DOHH2 (cell line): Measurements from ENCODE around the gene ZNF654.

Experiments
- CTCF ChIP-seq: fragments of 200-600 bp; sonication (generic); IDR thresholded peaks from one replicate; pipeline ENCODE4 v1.5.1; 2014; ENCODE audit warnings: antibody characterized with exemption, mild to moderate bottlenecking, low read depth, low read length; ENCODE audit not compliant: poor library complexity, severe bottlenecking
- EZH2phosphoT487 ChIP-seq: fragments of 200-600 bp; sonication (generic); IDR thresholded peaks from 2 replicates; pipeline ENCODE4 v1.6.1; 2017; ENCODE audit warnings: borderline replicate concordance, mild to moderate bottlenecking, antibody characterized with exemption, low read length, moderate library complexity, mixed read lengths

- TF ChIP-seq CTCF (no peak), EZH2phosphoT487 (no peak)
These were observed 42.1 kb downstream of the ZNF654 start for GRCh38 chr3:88101142-88101541.
